ENCODE measurements around the gene KLHL22.

DNA sequence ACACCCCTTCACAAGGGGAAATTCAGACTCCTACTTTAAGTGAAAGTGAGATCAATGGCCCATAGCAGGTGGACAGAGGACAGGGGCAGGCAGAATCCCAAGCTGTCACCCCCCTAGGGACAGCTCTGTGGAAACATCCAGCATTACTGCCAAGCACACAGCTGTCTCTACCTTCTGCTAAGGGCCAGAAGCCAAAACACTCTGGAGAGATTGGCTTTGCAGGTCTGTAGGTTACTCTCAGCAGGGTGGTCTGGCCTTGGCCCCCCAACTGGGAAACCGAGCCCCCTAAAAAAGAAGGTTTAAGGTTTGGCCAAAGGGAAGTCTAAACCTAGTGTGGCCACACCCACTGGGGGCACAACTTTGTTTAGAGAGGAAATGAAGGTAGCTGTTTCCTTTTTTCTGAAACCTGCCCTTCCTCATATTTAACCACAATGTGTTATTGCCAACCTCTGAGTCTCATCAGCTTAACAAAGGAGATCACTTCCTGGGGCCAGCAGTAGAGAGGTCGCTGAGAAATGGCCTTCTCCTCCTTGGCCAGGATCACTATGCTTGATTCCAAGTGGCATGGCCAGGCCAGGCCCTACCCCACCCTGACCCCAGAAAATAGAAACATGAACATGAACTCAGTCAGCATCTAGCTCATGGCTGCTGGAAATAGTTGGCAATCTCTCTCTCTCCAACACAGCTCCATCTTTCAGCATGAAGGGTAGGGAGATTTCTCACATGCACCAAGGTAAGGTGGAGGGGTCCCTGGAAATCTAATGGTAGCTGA, 32.1 kb downstream of the KLHL22 start:
- TF ChIP-seq POLR2AphosphoS5 (IDR thresholded peaks at IDR 0.05) (no peak), POLR2A (IDR thresholded peaks at IDR 0.05) (no peak)
- TF ChIP-seq, protein P1, sequence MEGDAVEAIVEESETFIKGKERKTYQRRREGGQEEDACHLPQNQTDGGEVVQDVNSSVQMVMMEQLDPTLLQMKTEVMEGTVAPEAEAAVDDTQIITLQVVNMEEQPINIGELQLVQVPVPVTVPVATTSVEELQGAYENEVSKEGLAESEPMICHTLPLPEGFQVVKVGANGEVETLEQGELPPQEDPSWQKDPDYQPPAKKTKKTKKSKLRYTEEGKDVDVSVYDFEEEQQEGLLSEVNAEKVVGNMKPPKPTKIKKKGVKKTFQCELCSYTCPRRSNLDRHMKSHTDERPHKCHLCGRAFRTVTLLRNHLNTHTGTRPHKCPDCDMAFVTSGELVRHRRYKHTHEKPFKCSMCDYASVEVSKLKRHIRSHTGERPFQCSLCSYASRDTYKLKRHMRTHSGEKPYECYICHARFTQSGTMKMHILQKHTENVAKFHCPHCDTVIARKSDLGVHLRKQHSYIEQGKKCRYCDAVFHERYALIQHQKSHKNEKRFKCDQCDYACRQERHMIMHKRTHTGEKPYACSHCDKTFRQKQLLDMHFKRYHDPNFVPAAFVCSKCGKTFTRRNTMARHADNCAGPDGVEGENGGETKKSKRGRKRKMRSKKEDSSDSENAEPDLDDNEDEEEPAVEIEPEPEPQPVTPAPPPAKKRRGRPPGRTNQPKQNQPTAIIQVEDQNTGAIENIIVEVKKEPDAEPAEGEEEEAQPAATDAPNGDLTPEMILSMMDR (IDR thresholded peaks at IDR 0.05), result no peak
